GM19043 (cell line): ENCODE measurements around the gene PTPN6.
A peak's percentile ranks its signal among the peaks of the same experiment; 100 is the strongest.

Source experiments
- ATAC-seq: cut with Tn5 transposase; IDR thresholded peaks from one replicate; pipeline ENCODE4 v1.9.1; 2021; ENCODE audit warnings: low read depth; ENCODE audit not compliant: unreplicated experiment

The PTPN6 gene

GRCh38 chr12:6938353-6939190 lies 12.6 kb upstream of the PTPN6 start:
- no peak for ATAC-seq

GRCh38 chr12:6939191-6939540 lies 12.0 kb upstream of the PTPN6 start:
- no peak for ATAC-seq

GRCh38 chr12:6941267-6941666 lies 9.9 kb upstream of the PTPN6 start:
- no peak for ATAC-seq

GRCh38 chr12:6941782-6942181 lies 9.4 kb upstream of the PTPN6 start:
- ATAC-seq, result no peak

- no peak for ATAC-seq
Measured at GRCh38 chr12:6942331-6942665, 8.9 kb upstream of the PTPN6 start.

GRCh38 chr12:6943389-6943721 lies 7.8 kb upstream of the PTPN6 start:
- peak; percentile 23 for ATAC-seq

- peak; percentile 37 for ATAC-seq
Measured at GRCh38 chr12:6943722-6944380, 7.3 kb upstream of the PTPN6 start, which contains the start of the genes C12orf57 and RNU7-1. Gene C12orf57, plus strand, starts transcription at chr12:6944022. Its CDS starts 100 bp downstream, at chr12:6944122. Gene RNU7-1, plus strand, starts transcription at chr12:6943816.

GRCh38 chr12:6944381-6945186 lies 6.6 kb upstream of the PTPN6 start:
- peak; percentile 23 for ATAC-seq

- no peak for ATAC-seq
Measured at GRCh38 chr12:6945613-6946012, 5.5 kb upstream of the PTPN6 start.

- ATAC-seq, result peak; percentile 25
Measured at GRCh38 chr12:6946033-6946919, 4.9 kb upstream of the PTPN6 start.

GRCh38 chr12:6946920-6947374 lies 4.2 kb upstream of the PTPN6 start:
- no peak for ATAC-seq

- no peak for ATAC-seq
Measured at GRCh38 chr12:6947615-6948014, 3.5 kb upstream of the PTPN6 start.

GRCh38 chr12:6948873-6949594 lies 2.1 kb upstream of the PTPN6 start:
- ATAC-seq, result no peak

- no peak for ATAC-seq
Measured at GRCh38 chr12:6950401-6950801, 755 bp upstream of the PTPN6 start.

- no peak for ATAC-seq
Measured at GRCh38 chr12:6951551-6952120, 480 bp downstream of the PTPN6 start.

- ATAC-seq, result no peak
Measured at GRCh38 chr12:6952121-6952862, 1.1 kb downstream of the PTPN6 start.

GRCh38 chr12:6952863-6953441 lies 1.8 kb downstream of the PTPN6 start:
- no peak for ATAC-seq
